GM12874 (cell line): ENCODE results near the gene PWWP2B.

ENCODE experiments used
- TF ChIP-seq, protein P1 (sequence below): IDR thresholded peaks from 2 replicates; pipeline ENCODE4 v1.5.1; 2011; ENCODE audit warnings: low read depth, mild to moderate bottlenecking, control low read depth, low read length, moderate library complexity; ENCODE audit not compliant: insufficient read depth

PWWP2B gene

DNA sequence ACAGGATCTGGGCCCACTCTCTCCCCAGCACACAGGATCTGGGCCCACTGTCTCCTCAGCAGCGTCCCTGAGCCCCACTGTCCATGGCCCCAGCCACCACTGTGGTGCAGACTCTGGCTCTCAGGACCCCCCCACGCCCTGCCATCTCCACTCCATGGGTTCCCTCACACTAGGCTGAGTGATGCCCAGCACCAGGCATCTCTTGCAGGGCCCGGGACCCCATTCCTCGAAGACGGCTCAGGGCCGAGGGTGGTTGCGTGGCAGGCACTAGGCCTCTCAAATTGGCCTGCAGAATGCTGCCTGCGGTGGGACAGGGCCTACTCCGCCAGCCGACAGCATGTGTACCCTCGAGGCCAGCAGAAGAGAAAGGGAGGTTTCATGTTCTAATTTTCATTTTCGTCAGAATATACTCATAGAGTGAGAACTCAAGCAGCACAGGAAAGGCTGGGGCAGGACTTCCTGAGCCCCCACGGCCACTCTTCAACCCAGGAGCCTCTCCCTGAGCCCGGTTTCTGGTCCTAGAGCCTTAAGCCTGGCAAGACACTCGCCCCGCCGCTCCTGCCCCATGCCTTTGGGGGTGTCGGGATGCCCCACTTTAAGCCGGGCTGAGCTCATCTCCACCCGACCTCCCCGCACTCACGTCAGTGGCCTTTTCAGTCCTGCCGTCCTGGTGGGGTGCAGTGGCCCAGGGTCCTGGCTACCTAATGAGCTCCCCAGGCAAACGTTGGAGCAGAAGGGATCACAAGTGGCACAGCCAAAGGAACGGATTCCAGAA lies 44.0 kb downstream of the PWWP2B start:
- TF ChIP-seq, protein P1, sequence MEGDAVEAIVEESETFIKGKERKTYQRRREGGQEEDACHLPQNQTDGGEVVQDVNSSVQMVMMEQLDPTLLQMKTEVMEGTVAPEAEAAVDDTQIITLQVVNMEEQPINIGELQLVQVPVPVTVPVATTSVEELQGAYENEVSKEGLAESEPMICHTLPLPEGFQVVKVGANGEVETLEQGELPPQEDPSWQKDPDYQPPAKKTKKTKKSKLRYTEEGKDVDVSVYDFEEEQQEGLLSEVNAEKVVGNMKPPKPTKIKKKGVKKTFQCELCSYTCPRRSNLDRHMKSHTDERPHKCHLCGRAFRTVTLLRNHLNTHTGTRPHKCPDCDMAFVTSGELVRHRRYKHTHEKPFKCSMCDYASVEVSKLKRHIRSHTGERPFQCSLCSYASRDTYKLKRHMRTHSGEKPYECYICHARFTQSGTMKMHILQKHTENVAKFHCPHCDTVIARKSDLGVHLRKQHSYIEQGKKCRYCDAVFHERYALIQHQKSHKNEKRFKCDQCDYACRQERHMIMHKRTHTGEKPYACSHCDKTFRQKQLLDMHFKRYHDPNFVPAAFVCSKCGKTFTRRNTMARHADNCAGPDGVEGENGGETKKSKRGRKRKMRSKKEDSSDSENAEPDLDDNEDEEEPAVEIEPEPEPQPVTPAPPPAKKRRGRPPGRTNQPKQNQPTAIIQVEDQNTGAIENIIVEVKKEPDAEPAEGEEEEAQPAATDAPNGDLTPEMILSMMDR: no peak

- TF ChIP-seq, protein P1: no peak
These were observed 45.0 kb downstream of the PWWP2B start for GRCh38 chr10:132441818-132442524.

DNA sequence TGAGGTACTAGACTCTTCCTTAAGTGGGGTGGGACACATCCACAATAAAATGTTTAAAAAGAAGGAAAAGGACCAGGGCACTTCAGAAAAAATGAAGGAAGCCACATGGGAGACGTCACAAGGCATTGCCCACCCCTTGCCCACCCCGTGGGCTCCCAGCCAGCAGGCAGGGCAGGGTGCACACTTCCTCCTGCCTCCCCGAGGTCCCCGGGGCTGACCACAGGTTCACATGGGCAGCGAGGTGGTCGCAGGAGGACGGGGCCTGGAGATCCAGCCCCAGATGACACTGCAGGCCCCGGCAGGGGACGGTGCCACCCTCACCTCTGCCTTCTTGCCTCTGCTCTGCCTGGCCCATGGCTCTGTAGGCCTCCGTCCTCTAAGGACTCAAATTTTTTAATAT lies 45.6 kb downstream of the PWWP2B start:
- TF ChIP-seq, protein P1: no peak

DNA sequence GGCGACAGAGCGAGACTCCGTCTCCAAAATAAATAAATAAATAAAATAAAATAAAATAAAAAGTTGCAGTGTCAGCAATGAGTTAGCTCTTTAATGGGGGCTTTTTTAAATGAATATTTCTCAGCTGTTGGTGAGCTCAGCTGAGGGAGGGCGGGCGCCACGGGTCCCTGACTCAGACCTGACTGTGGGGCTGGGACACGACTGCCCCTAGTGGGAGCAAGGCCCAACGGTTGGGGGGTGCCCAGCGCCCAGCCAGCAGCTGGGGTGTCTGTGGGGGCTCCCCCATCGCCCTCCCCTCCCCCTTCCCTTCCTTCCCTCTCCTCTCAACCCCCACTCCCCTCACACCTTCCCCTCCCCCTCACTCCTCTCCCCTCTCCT lies 46.6 kb downstream of the PWWP2B start:
- TF ChIP-seq, protein P1: peak; percentile 84

DNA sequence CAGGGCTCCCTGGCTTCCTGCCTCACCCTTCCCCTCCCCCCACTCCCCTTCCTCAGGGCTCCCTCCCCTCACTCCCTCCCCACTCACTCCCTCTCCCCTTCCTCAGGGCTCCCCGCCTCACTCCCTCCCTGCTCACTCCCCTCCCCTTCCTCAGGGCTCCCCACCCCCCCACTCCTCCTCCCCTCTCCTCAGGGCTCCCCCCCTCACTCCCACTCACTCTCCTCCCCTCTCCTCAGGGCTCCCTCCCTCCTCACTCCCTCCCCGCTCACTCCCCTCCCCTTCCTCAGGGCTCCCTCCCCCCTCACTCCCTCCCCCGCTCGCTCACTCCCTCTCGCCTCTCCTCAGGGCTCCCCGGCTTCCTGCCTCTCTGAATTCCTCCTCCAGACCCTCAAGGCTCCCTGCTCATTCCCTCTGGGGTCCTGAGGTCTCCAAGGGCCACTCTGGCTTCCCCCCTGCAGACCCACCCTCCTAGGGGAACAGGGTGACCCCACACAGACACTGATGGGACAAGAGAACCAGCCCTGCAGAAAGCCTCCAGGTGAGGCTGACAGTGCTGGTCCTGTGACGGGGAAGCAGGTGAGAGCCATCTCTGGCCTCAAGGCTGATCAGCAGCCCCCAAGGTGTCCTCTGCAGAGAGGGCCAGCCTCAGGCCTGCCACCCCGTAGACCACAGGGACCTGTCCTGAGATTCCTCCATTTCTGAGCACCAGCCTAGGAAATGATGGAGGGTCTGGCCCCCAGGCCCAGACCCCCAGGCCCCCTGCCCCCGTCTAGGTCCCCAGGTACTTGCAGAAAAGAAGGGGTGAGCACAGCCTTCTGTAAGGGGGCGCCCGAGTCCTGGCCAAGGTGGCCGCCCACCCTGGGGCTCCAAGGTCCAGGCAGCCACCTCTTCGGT lies 47.2 kb downstream of the PWWP2B start:
- TF ChIP-seq, protein P1: no peak

- TF ChIP-seq, protein P1: no peak
These were observed 47.9 kb downstream of the PWWP2B start for GRCh38 chr10:132444877-132445351.
